ENCODE results near the gene TRAF3IP1.

GRCh38 chr2:238422940-238423339 lies 102.6 kb downstream of the TRAF3IP1 start:
- TF ChIP-seq POLR2AphosphoS5 (IDR thresholded peaks at IDR 0.05; ENCODE audit: low read depth, low read length): no peak
- no peak for TF ChIP-seq SIN3A (IDR thresholded peaks at IDR 0.05; ENCODE audit: borderline replicate concordance, insufficient read depth, low read length)
- TF ChIP-seq TAF1 (IDR thresholded peaks at IDR 0.05; ENCODE audit: borderline replicate concordance, insufficient read depth, low read length): no peak
- TF ChIP-seq REST (IDR thresholded peaks at IDR 0.05; ENCODE audit: insufficient read depth in 1 of 2, low read depth in 2 of 2, low read length in 2 of 2): no peak

Data from PFSK-1 (cell line).